ENCODE results near the gene PCDHA1. TPM values are rescaled to one million over a fixed set of nuclear protein-coding genes. Genes with fewer than 3 reads are reported as not detected.

The PCDHA1 gene
- total RNA-seq: not detected

GRCh38 chr5:140785905-140786686, at the start of gene PCDHA1:
Gene PCDHA1 (plus strand): TSS chr5:140786140.

GRCh38 chr5:140794595-140795258, 8.8 kb downstream of the PCDHA1 start, which contains the start of gene PCDHA2:
Gene PCDHA2 (plus strand): TSS chr5:140794852.

GRCh38 chr5:140800816-140801493, 15.0 kb downstream of the PCDHA1 start, which contains the start of gene PCDHA3:
Gene PCDHA3 (plus strand): TSS chr5:140801057.

GRCh38 chr5:140806834-140807775, 21.2 kb downstream of the PCDHA1 start, which contains the start of gene PCDHA4:
Gene PCDHA4 (plus strand): TSS chr5:140807068.

GRCh38 chr5:140821375-140822280, 35.7 kb downstream of the PCDHA1 start, which contains the start of gene PCDHA5:
Gene PCDHA5 (plus strand): TSS chr5:140821613.

GRCh38 chr5:140827704-140828361, 41.9 kb downstream of the PCDHA1 start, which contains the start of gene PCDHA6:
Gene PCDHA6 (plus strand): TSS chr5:140827960. CDS start chr5:140828092, 132 bp downstream.

GRCh38 chr5:140833993-140834392, 48.1 kb downstream of the PCDHA1 start, which contains the start of gene PCDHA7:
Gene PCDHA7 (plus strand): TSS chr5:140834269. CDS start chr5:140834384, 115 bp downstream.

GRCh38 chr5:140840978-140841962, 55.3 kb downstream of the PCDHA1 start, which contains the start of gene PCDHA8:
Gene PCDHA8 (plus strand): TSS chr5:140841187. CDS start chr5:140841322, 135 bp downstream.

GRCh38 chr5:140848139-140849102, 62.5 kb downstream of the PCDHA1 start, which contains the start of gene PCDHA9:
Gene PCDHA9 (plus strand): TSS chr5:140848382. CDS start chr5:140848496, 114 bp downstream.

GRCh38 chr5:140855772-140856674, 70.1 kb downstream of the PCDHA1 start, which contains the start of gene PCDHA10:
Gene PCDHA10 (plus strand): TSS chr5:140855897. CDS start chr5:140856049, 152 bp downstream.

GRCh38 chr5:140868721-140869554, 83.0 kb downstream of the PCDHA1 start, which contains the start of gene PCDHA11:
Gene PCDHA11 (plus strand): TSS chr5:140868957. CDS start chr5:140869104, 147 bp downstream.

GRCh38 chr5:140875085-140876065, 89.4 kb downstream of the PCDHA1 start, which contains the start of gene PCDHA12:
Gene PCDHA12 (plus strand): TSS chr5:140875308. CDS start chr5:140875473, 165 bp downstream.

GRCh38 chr5:140881889-140882590, 96.1 kb downstream of the PCDHA1 start, which contains the start of gene PCDHA13:
Gene PCDHA13 (plus strand): TSS chr5:140882124. CDS start chr5:140882269, 145 bp downstream.

Data from activated naive CD4-positive, alpha-beta T cell treated with anti-CD3 and anti-CD28 coated beads, Interleukin-2, amount 10 ng/mL, durations not matched to agents 5 hours and 36 hours (primary cell).